Kidney glomerular epithelial cell (primary cell): ENCODE measurements around the gene UBXN1.
"Not testable (repeated sequence)": the region's sequence is repeated elsewhere in the genome, so short reads cannot be mapped to it uniquely, and the experiment has no call there.

Source experiments
- DNase-seq: peaks from one replicate; lab custom pipeline; 2025; lab: John Stamatoyannopoulos, UW

The UBXN1 gene

DNA sequence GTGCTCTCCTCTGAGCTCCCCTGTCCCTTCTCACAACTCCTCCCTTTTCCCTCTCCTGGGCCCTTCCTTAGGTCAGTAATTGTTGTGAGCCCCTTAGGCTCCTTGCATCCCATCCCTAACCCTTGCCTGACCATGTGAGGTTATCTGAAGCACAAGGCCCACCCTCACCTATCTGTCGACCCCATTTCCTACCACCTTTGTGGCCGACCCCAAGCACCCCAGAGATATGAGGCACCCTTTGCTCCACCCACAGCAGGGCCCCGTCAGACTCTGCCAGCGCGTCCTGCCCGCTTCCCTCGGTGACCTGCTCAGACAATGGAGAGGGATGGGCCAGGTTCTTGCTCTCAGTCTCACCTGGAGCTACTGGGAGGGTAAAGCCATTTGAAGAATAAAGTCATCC is 29.9 kb upstream of the UBXN1 start:
- no peak for DNase-seq

DNA sequence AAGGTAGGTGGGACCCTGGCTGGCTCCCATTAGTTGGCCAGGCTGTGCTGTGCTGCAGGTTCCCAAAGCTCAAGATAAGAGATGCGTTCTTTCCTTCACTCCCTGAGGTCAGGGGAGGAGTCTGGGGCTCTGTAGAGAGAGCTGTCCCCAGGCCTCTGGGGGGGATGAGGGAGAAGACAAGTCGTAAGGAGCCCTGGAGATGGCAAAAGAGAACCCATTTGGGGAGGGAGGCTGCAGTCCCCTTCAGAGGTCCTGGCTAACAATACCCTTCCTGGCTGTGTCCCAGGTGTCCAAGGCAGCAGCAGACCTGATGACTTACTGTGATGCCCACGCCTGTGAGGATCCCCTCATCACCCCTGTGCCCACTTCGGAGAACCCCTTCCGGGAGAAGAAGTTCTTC is 29.5 kb upstream of the UBXN1 start:
- DNase-seq: no peak

GRCh38 chr11:62707277-62707861 is 28.5 kb upstream of the UBXN1 start, which contains the start of the genes BSCL2 and GNG3:
BSCL2 (minus strand) TSS chr11:62707424; CDS start chr11:62707195, 229 bp downstream.
GNG3 (plus strand) TSS chr11:62707676; CDS start chr11:62708296, 620 bp downstream.
- DNase-seq: no peak

DNA sequence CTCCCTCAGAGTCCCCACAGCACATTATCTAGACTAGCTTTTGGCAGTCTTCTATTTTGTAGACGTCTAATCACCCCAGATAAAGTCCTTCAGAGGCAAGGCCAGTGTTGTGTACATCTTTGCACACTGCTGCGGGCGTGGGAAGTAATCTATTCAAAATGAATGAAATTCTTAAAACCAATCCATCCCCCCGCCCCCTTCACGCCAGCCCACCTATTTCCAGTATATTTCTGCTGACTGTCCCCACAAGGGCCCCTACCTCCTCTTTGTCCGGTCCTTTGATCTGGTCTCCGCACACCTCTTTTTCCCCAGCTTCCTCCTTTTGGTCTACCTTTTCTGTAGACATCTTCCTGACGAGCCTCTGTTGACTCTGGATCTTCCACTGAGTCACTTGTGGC is 28.0 kb upstream of the UBXN1 start:
- no peak for DNase-seq

DNA sequence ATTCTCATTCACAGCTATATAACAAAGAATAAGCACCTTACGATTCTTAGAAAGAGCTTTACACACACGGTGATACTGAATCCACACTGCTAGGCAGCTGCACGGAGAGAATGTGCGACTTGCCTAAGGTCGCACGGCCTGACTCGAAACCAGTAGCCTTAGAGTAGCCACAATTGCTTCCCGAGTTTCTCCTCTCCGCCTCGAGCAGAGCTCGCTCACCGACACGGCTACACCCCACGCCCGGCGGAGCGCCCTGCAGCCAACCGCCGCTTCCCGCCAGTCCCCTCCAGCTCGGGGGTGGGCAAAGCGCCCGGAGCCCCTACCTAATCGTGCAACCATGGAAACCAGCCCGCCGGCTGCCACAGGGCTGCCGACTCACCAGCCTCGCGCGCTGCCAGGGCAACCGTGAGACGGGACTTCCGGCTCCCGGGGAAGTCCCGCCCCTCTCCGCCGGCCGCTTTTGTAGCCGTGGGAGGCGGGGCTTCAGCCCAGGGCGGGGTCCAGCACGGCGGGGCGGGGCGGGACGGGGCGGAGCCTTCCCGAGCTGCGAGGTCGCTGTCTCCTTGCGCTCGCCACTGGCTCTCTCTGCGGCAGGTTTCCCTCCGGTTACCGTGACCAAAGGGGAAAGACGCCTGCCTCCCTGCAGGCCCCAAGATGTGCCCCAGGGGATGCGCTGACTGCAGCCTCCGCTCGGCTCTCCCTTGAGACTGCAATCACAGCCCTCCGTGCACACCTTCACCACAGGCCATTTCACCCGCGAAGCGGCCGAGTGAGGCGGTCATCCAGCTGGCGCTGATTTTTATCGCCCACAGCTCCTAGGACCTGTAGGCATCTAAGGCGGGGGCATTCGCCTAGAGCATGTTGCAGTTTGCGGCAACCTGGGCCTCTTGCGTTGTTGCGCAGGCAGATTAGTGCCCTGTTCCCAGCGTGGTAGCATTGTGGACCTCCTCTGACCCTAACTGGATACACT is 27.3 kb upstream of the UBXN1 start:
- DNase-seq: peak; percentile 89

GRCh38 chr11:62705413-62705812 is 26.5 kb upstream of the UBXN1 start:
- DNase-seq: no peak

GRCh38 chr11:62703921-62704320 is 25.0 kb upstream of the UBXN1 start:
- DNase-seq: not testable (repeated sequence)

- no peak for DNase-seq
Measured at GRCh38 chr11:62702246-62702645, 23.4 kb upstream of the UBXN1 start.

- no peak for DNase-seq
Measured at GRCh38 chr11:62694455-62695167, 15.7 kb upstream of the UBXN1 start.

DNA sequence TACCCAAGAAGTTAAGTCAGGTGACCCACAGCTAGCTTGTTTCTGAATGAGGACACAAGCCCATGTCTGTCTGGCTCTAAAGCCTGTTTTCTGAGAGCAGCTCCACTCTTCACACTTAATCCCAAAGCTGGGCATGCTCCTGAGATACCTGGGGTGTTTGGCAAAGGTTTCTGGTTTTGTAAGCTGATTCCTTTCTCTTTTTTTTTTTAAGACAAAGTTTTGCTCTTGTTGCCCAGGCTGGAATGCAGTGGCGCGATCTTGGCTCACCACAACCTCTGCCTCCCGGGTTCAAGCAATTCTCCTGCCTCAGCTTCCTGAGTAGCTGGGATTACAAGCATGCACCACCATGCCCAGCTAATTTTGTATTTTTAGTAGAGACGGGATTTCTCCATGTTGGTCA is 14.8 kb upstream of the UBXN1 start:
- not testable (repeated sequence) for DNase-seq

GRCh38 chr11:62689421-62690183 is 10.7 kb upstream of the UBXN1 start, which contains the start of gene LRRN4CL:
LRRN4CL (minus strand) TSS chr11:62689530; CDS start chr11:62688508, 1,022 bp downstream.
- no peak for DNase-seq

DNA sequence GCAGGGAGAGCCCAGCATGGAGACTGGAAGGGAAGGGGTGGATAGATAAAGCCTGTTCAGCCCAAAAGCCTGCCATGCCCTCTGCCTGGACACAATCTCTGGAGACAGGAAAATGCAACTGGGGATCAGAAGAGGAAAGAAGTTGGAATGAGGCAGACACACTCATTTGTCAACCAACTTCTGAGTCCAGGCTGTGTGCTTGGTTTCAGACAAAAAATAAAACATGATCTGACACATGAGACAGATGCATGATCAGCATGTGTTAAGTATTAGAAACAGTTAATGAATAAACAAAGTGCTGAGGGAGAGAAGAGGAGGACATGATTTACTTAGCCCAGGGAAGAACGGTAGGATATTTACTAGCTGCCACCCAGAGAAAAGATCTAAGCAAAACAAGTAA is 9.6 kb upstream of the UBXN1 start:
- DNase-seq: no peak

DNA sequence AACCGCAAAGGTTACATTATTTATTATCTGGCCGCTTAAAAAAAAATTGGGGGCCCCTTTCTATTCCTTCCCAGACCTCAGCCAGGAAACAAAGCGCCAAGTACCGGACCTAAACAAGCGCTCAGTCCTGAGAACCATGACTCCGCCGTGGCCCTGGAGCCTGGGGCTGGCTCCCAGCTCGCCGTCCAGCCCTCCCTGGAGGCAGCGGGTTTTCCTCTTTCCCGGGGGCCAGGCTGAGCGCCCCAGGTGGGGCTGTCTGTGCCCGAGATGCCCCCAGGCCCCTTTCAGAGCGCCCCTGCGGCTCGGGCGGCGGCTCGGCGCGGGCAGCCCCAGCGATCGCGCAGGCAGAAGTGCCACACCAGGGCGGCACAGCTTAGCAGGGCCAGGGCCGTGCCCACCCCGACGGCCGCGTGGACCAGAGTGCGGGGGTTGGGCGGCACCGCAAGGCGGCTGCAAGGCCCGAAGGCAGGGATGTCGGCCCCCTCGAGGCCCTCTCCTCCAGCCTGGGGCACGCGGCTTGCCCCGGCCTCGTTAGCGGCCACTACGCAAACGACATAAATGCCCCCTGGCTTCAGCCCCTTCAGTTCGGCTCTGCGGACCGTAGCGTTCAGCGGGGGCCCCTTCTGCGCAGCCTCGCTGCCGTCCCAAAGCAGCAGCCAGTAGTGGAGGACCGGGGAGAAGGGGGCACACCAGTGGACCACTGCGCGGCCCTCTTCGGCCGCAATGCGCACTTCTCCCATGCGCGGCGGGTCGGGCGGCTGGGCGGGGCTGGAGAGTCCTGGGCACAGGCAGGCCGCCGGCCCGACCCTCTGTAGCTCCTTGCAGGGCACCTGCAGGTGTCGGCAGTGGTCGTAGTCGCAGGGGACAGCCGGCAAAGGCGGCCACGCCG is 8.9 kb upstream of the UBXN1 start:
- no peak for DNase-seq

- DNase-seq: no peak
Measured at GRCh38 chr11:62682518-62682917, 3.6 kb upstream of the UBXN1 start.

GRCh38 chr11:62680825-62681240 is 2.0 kb upstream of the UBXN1 start:
- DNase-seq: peak; percentile 74

DNA sequence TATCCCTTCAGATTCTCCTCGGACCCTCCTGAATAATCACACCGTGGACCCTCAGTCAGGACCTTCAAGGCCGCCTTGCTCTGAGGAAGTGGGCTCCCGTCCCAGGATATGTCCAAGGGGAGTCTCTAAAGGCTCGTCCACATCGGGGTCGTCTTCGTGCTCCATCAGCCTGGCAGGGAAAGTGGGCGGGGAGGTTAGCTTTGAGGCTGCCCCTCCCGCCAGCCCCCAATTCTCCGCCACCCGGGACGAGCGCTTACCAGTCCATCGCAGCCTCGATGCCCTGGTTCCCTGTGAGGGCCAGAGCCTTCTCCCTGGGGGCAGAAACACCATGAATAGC is 472 bp downstream of the UBXN1 start:
- no peak for DNase-seq

GRCh38 chr11:62677714-62678113 is 1.2 kb downstream of the UBXN1 start:
- no peak for DNase-seq

- no peak for DNase-seq
Measured at GRCh38 chr11:62677156-62677555, 1.7 kb downstream of the UBXN1 start.

DNA sequence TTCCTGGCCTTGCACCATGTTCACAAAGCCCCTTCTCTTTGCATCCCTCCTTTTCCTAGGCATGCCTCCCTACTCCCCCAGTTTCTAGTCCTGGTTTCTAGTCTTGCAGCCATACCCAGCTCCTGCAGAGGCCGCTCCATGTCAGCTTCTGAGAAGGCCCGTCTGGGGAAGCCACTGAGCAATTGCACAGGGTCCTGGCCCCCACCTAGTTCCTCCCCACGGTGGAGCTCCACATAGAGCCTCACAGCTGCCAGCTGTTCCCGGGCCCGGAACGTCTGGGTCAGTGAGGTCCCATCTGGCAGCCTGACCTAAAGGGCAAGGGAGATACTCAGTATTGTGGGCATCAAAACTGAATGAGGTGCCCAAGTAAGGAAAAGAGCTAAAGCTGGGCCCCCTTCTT is 2.2 kb downstream of the UBXN1 start:
- DNase-seq: no peak

DNA sequence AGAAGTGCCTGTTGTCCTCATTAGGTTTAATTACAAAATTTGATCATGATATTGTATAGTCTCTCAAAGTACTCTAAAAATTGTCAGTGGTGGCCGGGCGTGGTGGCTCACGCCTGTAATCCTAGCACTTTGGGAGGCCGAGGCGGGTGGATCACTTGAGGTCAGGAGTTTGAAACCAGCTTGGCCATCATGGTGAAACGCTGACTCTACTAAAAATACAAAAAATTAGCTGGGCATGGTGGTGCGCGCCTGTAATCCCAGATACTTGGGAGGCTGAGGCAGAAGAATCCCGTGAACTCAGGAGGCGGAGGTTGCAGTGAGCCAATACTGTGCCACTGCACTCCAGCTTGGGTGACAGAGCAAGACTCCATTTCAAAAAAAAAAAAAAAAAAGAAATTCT is 3.5 kb downstream of the UBXN1 start:
- not testable (repeated sequence) for DNase-seq

DNA sequence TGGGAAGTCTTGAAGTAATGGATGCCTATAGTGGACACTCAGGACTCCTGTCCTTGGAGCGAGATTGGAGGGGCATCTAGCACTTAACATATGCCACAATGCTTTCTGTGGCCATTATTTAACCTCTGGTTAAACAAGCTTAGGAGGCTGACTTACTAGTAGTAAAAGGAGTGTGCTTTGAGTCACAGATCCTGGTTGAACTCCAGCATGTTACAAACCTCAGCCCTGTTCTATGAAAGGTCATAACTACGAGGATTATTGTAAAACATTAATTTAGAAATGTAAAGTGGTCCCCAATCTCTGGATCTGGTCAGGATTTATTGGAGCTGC is 5.7 kb downstream of the UBXN1 start:
- DNase-seq: no peak
